ENCODE data around the gene MED25. TPM values are rescaled to one million over a fixed set of nuclear protein-coding genes. Genes with fewer than 3 reads are reported as not detected.
A peak's percentile ranks its signal among the peaks of the same experiment; 100 is the strongest.

The MED25 gene
- total and polyA plus RNA-seq, 9 of the 15 experiments (the other 6 are each of a cell fraction or from before 2014, with no cell fraction given) = 4.1 to 93.9 (median 19.3) TPM

DNA sequence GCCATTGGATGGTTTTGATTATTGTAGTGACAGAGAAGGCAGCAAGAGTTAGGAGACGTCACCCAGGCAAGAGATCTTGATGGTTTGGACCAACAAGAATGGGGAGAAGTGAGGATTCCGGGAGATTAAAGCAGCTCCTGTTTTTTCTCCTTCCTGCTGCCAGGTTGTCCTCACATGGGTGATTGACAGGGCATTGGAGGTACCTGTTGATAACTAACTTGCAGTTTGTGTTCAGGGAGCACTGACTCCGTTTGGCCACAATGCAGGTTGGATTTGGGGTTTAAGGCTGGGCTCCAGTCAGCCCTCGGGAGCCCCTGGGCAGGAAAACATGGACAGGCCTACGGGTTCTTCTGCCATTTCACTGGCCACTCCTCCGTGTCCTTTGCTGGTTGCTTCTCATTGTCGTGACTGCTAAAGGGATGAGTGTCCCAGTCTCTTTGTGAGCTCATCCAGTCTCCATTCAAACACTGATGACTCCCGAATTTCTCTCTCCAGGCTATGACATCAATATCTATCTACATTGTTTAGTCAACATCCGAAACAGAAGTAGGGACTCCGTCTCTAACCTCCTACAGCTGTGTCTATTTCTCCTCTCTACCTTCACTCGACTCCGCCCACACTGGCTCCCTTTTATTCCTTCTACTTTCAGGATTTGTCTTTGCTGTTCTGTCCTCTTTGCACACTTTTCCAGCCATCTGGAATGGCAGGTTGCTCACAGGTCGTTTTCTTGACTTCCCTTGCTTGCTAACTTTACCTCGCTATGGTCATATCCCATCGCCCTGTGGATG is 31.5 kb downstream of the MED25 start (continued):
- TF ChIP-seq TRIM24 (IDR thresholded peaks at IDR 0.05) = no peak
- no peak for TF ChIP-seq POLR3G (IDR thresholded peaks at IDR 0.05; ENCODE audit: extremely low read depth, insufficient read length, insufficient replicate concordance)
- TF ChIP-seq, protein P1, sequence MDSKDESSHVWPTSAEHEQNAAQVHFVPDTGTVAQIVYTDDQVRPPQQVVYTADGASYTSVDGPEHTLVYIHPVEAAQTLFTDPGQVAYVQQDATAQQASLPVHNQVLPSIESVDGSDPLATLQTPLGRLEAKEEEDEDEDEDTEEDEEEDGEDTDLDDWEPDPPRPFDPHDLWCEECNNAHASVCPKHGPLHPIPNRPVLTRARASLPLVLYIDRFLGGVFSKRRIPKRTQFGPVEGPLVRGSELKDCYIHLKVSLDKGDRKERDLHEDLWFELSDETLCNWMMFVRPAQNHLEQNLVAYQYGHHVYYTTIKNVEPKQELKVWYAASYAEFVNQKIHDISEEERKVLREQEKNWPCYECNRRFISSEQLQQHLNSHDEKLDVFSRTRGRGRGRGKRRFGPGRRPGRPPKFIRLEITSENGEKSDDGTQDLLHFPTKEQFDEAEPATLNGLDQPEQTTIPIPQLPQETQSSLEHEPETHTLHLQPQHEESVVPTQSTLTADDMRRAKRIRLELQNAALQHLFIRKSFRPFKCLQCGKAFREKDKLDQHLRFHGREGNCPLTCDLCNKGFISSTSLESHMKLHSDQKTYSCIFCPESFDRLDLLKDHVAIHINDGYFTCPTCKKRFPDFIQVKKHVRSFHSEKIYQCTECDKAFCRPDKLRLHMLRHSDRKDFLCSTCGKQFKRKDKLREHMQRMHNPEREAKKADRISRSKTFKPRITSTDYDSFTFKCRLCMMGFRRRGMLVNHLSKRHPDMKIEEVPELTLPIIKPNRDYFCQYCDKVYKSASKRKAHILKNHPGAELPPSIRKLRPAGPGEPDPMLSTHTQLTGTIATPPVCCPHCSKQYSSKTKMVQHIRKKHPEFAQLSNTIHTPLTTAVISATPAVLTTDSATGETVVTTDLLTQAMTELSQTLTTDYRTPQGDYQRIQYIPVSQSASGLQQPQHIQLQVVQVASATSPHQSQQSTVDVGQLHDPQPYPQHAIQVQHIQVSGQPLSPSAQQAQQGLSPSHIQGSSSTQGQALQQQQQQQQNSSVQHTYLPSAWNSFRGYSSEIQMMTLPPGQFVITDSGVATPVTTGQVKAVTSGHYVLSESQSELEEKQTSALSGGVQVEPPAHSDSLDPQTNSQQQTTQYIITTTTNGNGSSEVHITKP (IDR thresholded peaks at IDR 0.05; ENCODE audit: partially characterized antibody) = peak; percentile 4
- TF ChIP-seq NFYB (IDR thresholded peaks at IDR 0.05; ENCODE audit: extremely low read depth, insufficient read length) = no peak
- 0 out of 2 replicates have a peak, but pooled peaks have one; percentile 8 for TF ChIP-seq CREM (IDR thresholded peaks at IDR 0.05; ENCODE audit: low read depth)
- no peak for TF ChIP-seq MLX (CRISPR knock-in tag; conservative IDR thresholded peaks at IDR 0.05)
- peak; percentile 16; the same call in 1 of the 2 replicates for TF ChIP-seq NFIC (IDR thresholded peaks at IDR 0.05)
- TF ChIP-seq HBP1 (CRISPR knock-in tag; IDR thresholded peaks at IDR 0.05) = no peak
- no peak for TF ChIP-seq ZBTB7A (IDR thresholded peaks at IDR 0.05; ENCODE audit: borderline replicate concordance, control insufficient read depth, low read depth, low read length)
- no peak for TF ChIP-seq FOXP4 (CRISPR knock-in tag; IDR thresholded peaks at IDR 0.05; ENCODE audit: borderline replicate concordance)
- TF ChIP-seq ETV6 (IDR thresholded peaks at IDR 0.05; ENCODE audit: borderline replicate concordance in 1 of 2, low read depth in 2 of 2, low read length in 1 of 2) = no peak
- no peak for TF ChIP-seq ETV6 (CRISPR knock-in tag; IDR thresholded peaks at IDR 0.05; ENCODE audit: borderline replicate concordance)
- no peak for TF ChIP-seq PCBP2 (IDR thresholded peaks at IDR 0.05; ENCODE audit: low read depth, low read length, poor library complexity, severe bottlenecking)
- TF ChIP-seq IFI16 (CRISPR knock-in tag; IDR thresholded peaks at IDR 0.05) = no peak
- TF ChIP-seq NR2C1 (IDR thresholded peaks at IDR 0.05) = no peak
- no peak for TF ChIP-seq NR2C1 (tag; IDR thresholded peaks at IDR 0.05)
- TF ChIP-seq FOXJ3 (CRISPR knock-in tag; IDR thresholded peaks at IDR 0.05) = no peak
- TF ChIP-seq GABPB2 (CRISPR knock-in tag; conservative IDR thresholded peaks at IDR 0.05) = no peak
- TF ChIP-seq KLF13 (tag; IDR thresholded peaks at IDR 0.05; ENCODE audit: borderline replicate concordance, low read depth) = no peak

Data from K562 (cell line).